ENCODE measurements around the gene TAB2. TPM values are rescaled to one million over a fixed set of nuclear protein-coding genes. Genes with fewer than 3 reads are reported as not detected.

TAB2 gene
- total RNA-seq, 1 experiment from 2014 or later = 45.8 TPM

DNA sequence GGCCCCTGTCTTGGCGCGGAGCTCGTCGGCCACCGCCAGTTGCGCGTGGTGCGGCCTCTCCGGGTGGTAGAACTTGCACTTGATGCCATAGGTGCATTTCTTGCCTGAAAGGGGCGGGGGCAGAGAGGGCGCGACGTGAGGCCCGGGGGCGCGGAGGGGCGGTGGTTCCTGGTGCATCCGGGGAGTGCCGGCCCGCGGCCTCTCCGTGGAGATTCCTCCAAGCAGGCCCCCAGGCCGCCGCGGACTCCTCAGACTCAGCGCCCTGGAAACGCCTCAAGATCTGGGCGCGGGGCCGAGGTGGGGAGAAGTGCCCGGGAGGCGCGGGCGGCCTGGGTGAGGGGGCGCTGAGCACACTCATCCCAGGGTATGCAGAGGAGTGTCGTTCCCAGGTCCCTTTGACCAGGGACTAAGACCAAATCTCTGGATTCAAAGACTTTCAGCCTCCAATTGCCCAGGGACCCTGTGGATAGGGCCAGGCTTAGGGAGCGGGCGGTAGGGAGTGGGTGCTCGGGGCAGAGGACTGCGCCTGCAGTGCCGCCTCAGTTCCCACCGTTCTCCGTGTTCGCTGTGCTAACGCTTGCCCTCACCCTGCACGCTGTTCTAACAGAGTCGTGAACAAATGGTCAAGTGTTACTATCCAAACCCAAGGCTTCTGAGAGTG is 134.0 kb downstream of the TAB2 start:
- H2AFZ ChIP-seq = no peak overlapping the region
- POLR2A ChIA-PET (ENCODE audit: unreplicated experiment) = no interaction called here

DNA sequence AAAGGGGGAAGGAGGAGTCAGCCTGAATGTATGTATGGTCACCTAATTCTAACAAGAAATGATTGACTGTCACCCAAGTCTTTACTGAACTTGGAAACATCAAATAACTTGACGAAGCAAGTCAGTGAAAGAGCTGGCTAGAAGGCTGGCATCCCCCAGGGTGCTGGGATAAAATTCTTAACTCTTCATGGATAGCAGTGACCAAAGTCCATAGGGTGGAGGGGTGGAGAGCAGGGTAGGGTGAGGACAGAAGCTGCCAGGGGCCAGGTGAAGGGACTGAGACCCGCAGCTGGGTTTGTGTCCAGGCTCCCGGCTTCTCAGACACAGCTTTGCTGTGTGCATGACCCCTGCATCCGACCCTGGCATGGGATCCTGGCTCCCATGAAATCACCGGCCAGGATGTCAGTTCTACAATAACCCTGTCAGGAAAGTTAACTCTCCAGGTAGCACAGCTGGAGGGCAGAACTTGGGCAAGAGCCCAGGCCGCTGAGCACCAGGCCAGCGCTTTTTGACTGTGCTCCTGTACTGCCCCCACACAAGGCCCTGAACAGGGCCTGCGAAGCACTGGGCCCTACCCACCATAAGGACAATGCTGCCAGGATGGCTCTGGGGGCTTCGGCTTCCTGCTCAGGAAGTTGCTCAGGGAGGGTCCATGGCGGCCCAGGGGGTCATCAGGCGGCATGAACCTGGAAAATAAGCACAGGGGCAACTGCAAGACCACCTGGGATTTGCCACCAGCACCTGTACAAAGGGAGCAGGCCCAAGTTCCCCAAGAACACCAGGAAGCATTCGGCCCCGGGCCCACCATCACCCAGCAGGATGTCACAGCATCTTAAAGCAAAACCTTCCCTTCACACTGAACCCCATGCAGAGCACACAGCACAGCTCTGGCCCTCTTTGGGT is 134.8 kb downstream of the TAB2 start:
- no peak for DNase-seq
- CTCF ChIA-PET = no interaction called here
- Histone ChIP-seq H4K20me1 (ENCODE audit: insufficient read depth) (no peaks in the 10 kb centered on the region), H3K79me2 (ENCODE audit: low read depth) (no peaks in the 10 kb centered on the region), H3K4me3 (no peak overlapping the region), H3F3A (ENCODE audit: insufficient read depth, low read depth) (peaks cover 11% of the 10 kb centered on the region; the same call in 1 of the 2 replicates), H3K9me3 (ENCODE audit: insufficient read depth, low read depth) (no peaks in the 10 kb centered on the region), H3K4me2 (no peak overlapping the region), H3K27me3 (ENCODE audit: insufficient read depth, low read depth) (no peaks in the 10 kb centered on the region), H3K27ac (no peak overlapping the region), H2AFZ (no peak overlapping the region), H3K9me2 (ENCODE audit: insufficient read depth) (no peaks in the 10 kb centered on the region), H3K36me3 (ENCODE audit: low read depth) (no peaks in the 10 kb centered on the region), H3K4me1 (replicated peaks; ENCODE audit: insufficient read depth) (peaks cover 10% of the 10 kb centered on the region)
- intact Hi-C loops (cut with micrococcal nuclease; ENCODE audit: unreplicated experiment) = no loop called here
- no peak for TF ChIP-seq EZH2 (IDR thresholded peaks at IDR 0.05; ENCODE audit: low read depth)
- TF ChIP-seq, protein P1, sequence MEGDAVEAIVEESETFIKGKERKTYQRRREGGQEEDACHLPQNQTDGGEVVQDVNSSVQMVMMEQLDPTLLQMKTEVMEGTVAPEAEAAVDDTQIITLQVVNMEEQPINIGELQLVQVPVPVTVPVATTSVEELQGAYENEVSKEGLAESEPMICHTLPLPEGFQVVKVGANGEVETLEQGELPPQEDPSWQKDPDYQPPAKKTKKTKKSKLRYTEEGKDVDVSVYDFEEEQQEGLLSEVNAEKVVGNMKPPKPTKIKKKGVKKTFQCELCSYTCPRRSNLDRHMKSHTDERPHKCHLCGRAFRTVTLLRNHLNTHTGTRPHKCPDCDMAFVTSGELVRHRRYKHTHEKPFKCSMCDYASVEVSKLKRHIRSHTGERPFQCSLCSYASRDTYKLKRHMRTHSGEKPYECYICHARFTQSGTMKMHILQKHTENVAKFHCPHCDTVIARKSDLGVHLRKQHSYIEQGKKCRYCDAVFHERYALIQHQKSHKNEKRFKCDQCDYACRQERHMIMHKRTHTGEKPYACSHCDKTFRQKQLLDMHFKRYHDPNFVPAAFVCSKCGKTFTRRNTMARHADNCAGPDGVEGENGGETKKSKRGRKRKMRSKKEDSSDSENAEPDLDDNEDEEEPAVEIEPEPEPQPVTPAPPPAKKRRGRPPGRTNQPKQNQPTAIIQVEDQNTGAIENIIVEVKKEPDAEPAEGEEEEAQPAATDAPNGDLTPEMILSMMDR (conservative IDR thresholded peaks at IDR 0.05) = no peak
- POLR2A ChIA-PET (ENCODE audit: unreplicated experiment) = no interaction called here
- no TSS peak for BruUV-seq (replicated peaks)

More for the DNA sequence above, 134.0 kb downstream of the TAB2 start:
- TF ChIP-seq, protein P1 (conservative IDR thresholded peaks at IDR 0.05) = no peak
- no peak for TF ChIP-seq EZH2 (IDR thresholded peaks at IDR 0.05; ENCODE audit: low read depth)
- no peak for DNase-seq
- H3F3A ChIP-seq (ENCODE audit: insufficient read depth, low read depth) = peaks cover 11% of the 10 kb centered on the region; the same call in 1 of the 2 replicates
- no peaks in the 10 kb centered on the region for H3K9me3 ChIP-seq (ENCODE audit: insufficient read depth, low read depth)
- no peaks in the 10 kb centered on the region for H4K20me1 ChIP-seq (ENCODE audit: insufficient read depth)
- intact Hi-C loops (cut with micrococcal nuclease; ENCODE audit: unreplicated experiment) = no loop called here
- H3K4me1 ChIP-seq (replicated peaks; ENCODE audit: insufficient read depth) = peaks cover 10% of the 10 kb centered on the region
- H3K4me3 ChIP-seq = no peak overlapping the region
- H3K27ac ChIP-seq = no peak overlapping the region
- H3K4me2 ChIP-seq = no peak overlapping the region
- no peaks in the 10 kb centered on the region for H3K36me3 ChIP-seq (ENCODE audit: low read depth)
- CTCF ChIA-PET = no interaction called here
- no peaks in the 10 kb centered on the region for H3K27me3 ChIP-seq (ENCODE audit: insufficient read depth, low read depth)
- no TSS peak for BruUV-seq (replicated peaks)
- H3K9me2 ChIP-seq (ENCODE audit: insufficient read depth) = no peaks in the 10 kb centered on the region
- H3K79me2 ChIP-seq (ENCODE audit: low read depth) = no peaks in the 10 kb centered on the region

GRCh38 chr6:149453597-149454345 is 136.3 kb downstream of the TAB2 start:
- intact Hi-C loops (cut with micrococcal nuclease; ENCODE audit: unreplicated experiment) = no loop called here
- H3K27ac ChIP-seq = no peak overlapping the region
- no peak overlapping the region for H3K4me3 ChIP-seq
- no peaks in the 10 kb centered on the region for H3K27me3 ChIP-seq (ENCODE audit: insufficient read depth, low read depth)
- POLR2A ChIA-PET (ENCODE audit: unreplicated experiment) = no interaction called here
- no peaks in the 10 kb centered on the region for H3K79me2 ChIP-seq (ENCODE audit: low read depth)
- no peaks in the 10 kb centered on the region for H3K9me3 ChIP-seq (ENCODE audit: insufficient read depth, low read depth)
- no peak overlapping the region for H2AFZ ChIP-seq
- H3K4me1 ChIP-seq (replicated peaks; ENCODE audit: insufficient read depth) = peaks cover 10% of the 10 kb centered on the region
- no peaks in the 10 kb centered on the region for H4K20me1 ChIP-seq (ENCODE audit: insufficient read depth)
- peak in 1 of 2 experiments; percentile 52 for DNase-seq
- peak overlapping the region; percentile 40 for H3K4me2 ChIP-seq
- H3F3A ChIP-seq (ENCODE audit: insufficient read depth, low read depth) = peaks cover 11% of the 10 kb centered on the region; the same call in 1 of the 2 replicates
- no TSS peak for BruUV-seq (replicated peaks)
- TF ChIP-seq EZH2 (IDR thresholded peaks at IDR 0.05; ENCODE audit: low read depth) = no peak
- TF ChIP-seq, protein P1 (conservative IDR thresholded peaks at IDR 0.05) = no peak
- no peaks in the 10 kb centered on the region for H3K9me2 ChIP-seq (ENCODE audit: insufficient read depth)
- H3K36me3 ChIP-seq (ENCODE audit: low read depth) = no peaks in the 10 kb centered on the region
- CTCF ChIA-PET = interaction anchor here (0.5 to 0.9 kb wide), 2 partner anchors 22 to 406 kb away, joined by 3 read pairs; no protein-coding TSS in a partner anchor

Measured in PC-9 (cell line).